ENCODE results near the gene RAB44.

RAB44 gene

GRCh38 chr6:36670271-36670670 lies 27.4 kb upstream of the RAB44 start:
- DNase-seq (ENCODE audit: low read depth) = no peak
- no peak overlapping the region for H3K4me3 ChIP-seq (replicated peaks; ENCODE audit: low read depth, low read length)
- TF ChIP-seq, protein P1, sequence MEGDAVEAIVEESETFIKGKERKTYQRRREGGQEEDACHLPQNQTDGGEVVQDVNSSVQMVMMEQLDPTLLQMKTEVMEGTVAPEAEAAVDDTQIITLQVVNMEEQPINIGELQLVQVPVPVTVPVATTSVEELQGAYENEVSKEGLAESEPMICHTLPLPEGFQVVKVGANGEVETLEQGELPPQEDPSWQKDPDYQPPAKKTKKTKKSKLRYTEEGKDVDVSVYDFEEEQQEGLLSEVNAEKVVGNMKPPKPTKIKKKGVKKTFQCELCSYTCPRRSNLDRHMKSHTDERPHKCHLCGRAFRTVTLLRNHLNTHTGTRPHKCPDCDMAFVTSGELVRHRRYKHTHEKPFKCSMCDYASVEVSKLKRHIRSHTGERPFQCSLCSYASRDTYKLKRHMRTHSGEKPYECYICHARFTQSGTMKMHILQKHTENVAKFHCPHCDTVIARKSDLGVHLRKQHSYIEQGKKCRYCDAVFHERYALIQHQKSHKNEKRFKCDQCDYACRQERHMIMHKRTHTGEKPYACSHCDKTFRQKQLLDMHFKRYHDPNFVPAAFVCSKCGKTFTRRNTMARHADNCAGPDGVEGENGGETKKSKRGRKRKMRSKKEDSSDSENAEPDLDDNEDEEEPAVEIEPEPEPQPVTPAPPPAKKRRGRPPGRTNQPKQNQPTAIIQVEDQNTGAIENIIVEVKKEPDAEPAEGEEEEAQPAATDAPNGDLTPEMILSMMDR (IDR thresholded peaks at IDR 0.05; ENCODE audit: low read length, missing control alignments) = no peak

GRCh38 chr6:36671687-36672375 lies 25.8 kb upstream of the RAB44 start:
- TF ChIP-seq, protein P1 (IDR thresholded peaks at IDR 0.05; ENCODE audit: low read length, missing control alignments) = no peak
- DNase-seq (ENCODE audit: low read depth) = no peak
- no peak overlapping the region for H3K4me3 ChIP-seq (replicated peaks; ENCODE audit: low read depth, low read length)

DNA sequence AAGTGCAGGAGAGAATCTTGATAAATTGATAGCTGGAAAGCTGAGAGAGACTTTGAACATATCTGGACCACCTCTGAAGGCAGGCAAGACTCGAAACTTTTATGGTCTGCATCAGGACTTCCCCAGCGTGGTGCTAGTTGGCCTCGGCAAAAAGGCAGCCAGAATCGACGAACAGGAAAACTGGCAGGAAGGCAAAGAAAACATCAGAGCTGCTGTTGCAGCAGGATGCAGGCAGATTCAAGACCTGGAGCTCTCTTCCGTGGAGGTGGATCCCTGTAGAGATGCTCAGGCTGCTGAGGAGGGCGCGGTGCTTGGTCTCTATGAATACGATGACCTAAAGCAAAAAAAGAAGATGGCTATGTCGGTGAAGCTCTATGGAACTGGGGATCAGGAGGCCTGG lies 23.7 kb upstream of the RAB44 start:
- H3K4me3 ChIP-seq (replicated peaks; ENCODE audit: low read depth, low read length) = no peak overlapping the region
- TF ChIP-seq, protein P1 (IDR thresholded peaks at IDR 0.05; ENCODE audit: low read length, missing control alignments) = no peak
- DNase-seq (ENCODE audit: low read depth) = no peak

- DNase-seq (ENCODE audit: low read depth) = no peak
- H3K4me3 ChIP-seq (replicated peaks; ENCODE audit: low read depth, low read length) = no peak overlapping the region
- TF ChIP-seq, protein P1 (IDR thresholded peaks at IDR 0.05; ENCODE audit: low read length, missing control alignments) = no peak
Measured at GRCh38 chr6:36674942-36675341, 22.7 kb upstream of the RAB44 start.

- no peak for DNase-seq (ENCODE audit: low read depth)
- H3K4me3 ChIP-seq (replicated peaks; ENCODE audit: low read depth, low read length) = no peak overlapping the region
- TF ChIP-seq, protein P1 (IDR thresholded peaks at IDR 0.05; ENCODE audit: low read length, missing control alignments) = no peak
Measured at GRCh38 chr6:36676141-36677058, 21.2 kb upstream of the RAB44 start.

- H3K4me3 ChIP-seq (replicated peaks; ENCODE audit: low read depth, low read length) = no peak overlapping the region
- no peak for DNase-seq (ENCODE audit: low read depth)
- TF ChIP-seq, protein P1 (IDR thresholded peaks at IDR 0.05; ENCODE audit: low read length, missing control alignments) = no peak
Measured at GRCh38 chr6:36677059-36677749, 20.4 kb upstream of the RAB44 start.
